Glutamatergic neuron (in vitro differentiated cells): ENCODE data around the gene RRH. TPM values are rescaled to one million over a fixed set of nuclear protein-coding genes. Genes with fewer than 3 reads are reported as not detected.

Experiments used
- DNase-seq: peaks from one replicate; pipeline ENCODE4 v3.0.0; 2022
- H3K27ac Mint-ChIP-seq: one replicate; pipeline ENCODE4 v1.8.0; 2020; ENCODE audit warnings: mild to moderate bottlenecking, mixed read lengths, inconsistent platforms; ENCODE audit not compliant: unreplicated experiment
- H3K27me3 Mint-ChIP-seq: one replicate; pipeline ENCODE4 v1.8.0; 2020; ENCODE audit warnings: mild to moderate bottlenecking, moderate library complexity, mixed read lengths, inconsistent platforms; ENCODE audit not compliant: unreplicated experiment
- H3K36me3 Mint-ChIP-seq: one replicate; pipeline ENCODE4 v1.8.0; 2020; ENCODE audit warnings: mild to moderate bottlenecking, mixed read lengths, inconsistent platforms; ENCODE audit not compliant: unreplicated experiment
- H3K4me1 Mint-ChIP-seq: one replicate; pipeline ENCODE4 v1.8.0; 2020; ENCODE audit warnings: mild to moderate bottlenecking, low read depth, mixed read lengths, inconsistent platforms; ENCODE audit not compliant: unreplicated experiment
- H3K4me3 Mint-ChIP-seq: one replicate; pipeline ENCODE4 v1.8.0; 2020; ENCODE audit warnings: mild to moderate bottlenecking, mixed read lengths, inconsistent platforms; ENCODE audit not compliant: unreplicated experiment
- H3K9me3 Mint-ChIP-seq: one replicate; pipeline ENCODE4 v1.8.0; 2020; ENCODE audit warnings: mild to moderate bottlenecking, moderate library complexity, mixed read lengths, inconsistent platforms; ENCODE audit not compliant: unreplicated experiment
- total RNA-seq: library from RNA; stranded (reverse); fragmentation: NEBNext Ultra II Directional; extraction: Animal tissue kit (Norgen Biotek cat#: 25700); gene quantifications from one replicate; pipeline ENCODE4 v1.2.1, GENCODE V29; 2021; ENCODE audit not compliant: unreplicated experiment
- TF ChIP-seq, protein P1 (sequence below): fragments of 200-600 bp; sonication (generic); IDR thresholded peaks from one replicate; pipeline ENCODE4 v1.5.0; 2021; ENCODE audit not compliant: partially characterized antibody, unreplicated experiment

Gene RRH
- total RNA-seq, 1 donor from 2014 or later = 0.29 TPM

DNA sequence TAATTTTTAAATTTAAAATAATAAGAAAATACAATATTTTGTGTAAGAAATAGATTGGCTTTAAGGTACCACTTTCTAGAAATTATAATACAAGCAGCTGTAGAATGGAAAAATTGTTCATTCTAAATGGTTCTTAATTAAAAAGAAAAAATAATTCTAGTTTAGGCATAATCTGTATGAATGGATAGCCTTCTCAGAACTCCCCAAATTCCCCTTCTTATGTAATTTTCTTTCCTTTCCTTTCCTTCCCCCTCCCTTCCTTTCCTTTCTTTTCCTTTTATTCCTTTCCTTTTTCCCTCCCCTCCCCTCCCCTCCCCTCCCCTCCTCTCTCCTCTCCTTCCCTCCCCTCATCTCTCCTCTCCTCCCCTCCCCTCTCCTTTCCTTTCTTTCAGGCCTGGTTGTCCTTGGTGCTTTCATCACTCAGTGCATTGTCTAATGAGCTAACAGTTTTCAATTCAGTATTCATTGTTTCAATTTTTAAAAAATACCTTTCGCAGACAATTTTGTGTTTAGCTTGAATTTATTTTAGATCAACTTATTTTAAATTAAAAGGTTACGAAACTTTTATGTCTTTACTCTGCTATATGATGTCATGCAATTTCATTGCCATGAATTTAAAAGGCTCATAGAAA is 49.0 kb downstream of the RRH start:
- no peak overlapping the region for H3K4me3 Mint-ChIP-seq
- no peak overlapping the region for H3K27ac Mint-ChIP-seq
- no peak for DNase-seq
- no peaks in the 10 kb centered on the region for H3K4me1 Mint-ChIP-seq
- H3K27me3 Mint-ChIP-seq = no peaks in the 10 kb centered on the region
- peaks cover 4% of the 10 kb centered on the region for H3K9me3 Mint-ChIP-seq
- H3K36me3 Mint-ChIP-seq = no peaks in the 10 kb centered on the region
- TF ChIP-seq, protein P1, sequence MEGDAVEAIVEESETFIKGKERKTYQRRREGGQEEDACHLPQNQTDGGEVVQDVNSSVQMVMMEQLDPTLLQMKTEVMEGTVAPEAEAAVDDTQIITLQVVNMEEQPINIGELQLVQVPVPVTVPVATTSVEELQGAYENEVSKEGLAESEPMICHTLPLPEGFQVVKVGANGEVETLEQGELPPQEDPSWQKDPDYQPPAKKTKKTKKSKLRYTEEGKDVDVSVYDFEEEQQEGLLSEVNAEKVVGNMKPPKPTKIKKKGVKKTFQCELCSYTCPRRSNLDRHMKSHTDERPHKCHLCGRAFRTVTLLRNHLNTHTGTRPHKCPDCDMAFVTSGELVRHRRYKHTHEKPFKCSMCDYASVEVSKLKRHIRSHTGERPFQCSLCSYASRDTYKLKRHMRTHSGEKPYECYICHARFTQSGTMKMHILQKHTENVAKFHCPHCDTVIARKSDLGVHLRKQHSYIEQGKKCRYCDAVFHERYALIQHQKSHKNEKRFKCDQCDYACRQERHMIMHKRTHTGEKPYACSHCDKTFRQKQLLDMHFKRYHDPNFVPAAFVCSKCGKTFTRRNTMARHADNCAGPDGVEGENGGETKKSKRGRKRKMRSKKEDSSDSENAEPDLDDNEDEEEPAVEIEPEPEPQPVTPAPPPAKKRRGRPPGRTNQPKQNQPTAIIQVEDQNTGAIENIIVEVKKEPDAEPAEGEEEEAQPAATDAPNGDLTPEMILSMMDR = no peak

DNA sequence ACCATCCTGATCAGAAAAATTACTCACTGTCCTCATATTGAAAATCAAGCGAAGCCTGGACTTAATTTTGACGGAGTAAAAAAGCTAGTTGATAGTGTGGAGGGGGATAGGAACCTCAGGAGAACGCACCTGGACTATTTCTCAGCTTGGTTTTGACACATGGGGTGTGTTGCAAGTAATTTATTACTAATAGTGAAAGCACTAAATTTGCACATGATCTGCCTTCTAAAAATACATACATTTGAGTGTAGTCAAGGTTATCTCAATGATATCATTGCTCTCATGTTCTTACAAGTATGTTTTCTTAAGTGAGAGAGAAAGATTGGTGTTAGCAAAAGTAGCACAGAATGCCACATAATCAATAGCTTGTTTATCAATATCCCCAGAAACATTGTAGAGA is 49.6 kb downstream of the RRH start:
- DNase-seq = no peak
- H3K27ac Mint-ChIP-seq = no peak overlapping the region
- H3K36me3 Mint-ChIP-seq = no peaks in the 10 kb centered on the region
- no peaks in the 10 kb centered on the region for H3K27me3 Mint-ChIP-seq
- H3K4me3 Mint-ChIP-seq = no peak overlapping the region
- H3K9me3 Mint-ChIP-seq = peaks cover 4% of the 10 kb centered on the region
- H3K4me1 Mint-ChIP-seq = no peaks in the 10 kb centered on the region
- TF ChIP-seq, protein P1 = no peak

DNA sequence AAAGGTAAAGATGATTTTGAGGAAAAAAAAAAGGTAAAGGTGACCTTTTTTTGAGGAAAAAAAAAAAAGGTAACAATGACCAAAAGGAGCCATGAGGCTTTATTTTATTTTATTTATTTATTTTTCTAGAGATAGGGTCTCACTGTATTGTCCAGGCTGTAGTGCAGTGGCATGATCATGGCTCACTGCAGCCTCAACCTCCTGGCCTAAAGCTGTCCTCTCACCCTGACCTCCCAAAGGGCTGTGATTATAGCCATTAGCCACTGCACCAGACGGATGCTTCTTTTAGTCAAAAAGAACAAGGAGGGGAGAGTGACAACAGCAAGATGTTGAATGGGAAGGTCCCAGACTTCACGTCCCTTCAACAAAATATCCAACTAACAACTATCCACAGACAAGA is 50.6 kb downstream of the RRH start:
- Mint-ChIP-seq H3K9me3 (peaks cover 2% of the 10 kb centered on the region), H3K27ac (no peak overlapping the region), H3K4me3 (no peak overlapping the region), H3K27me3 (no peaks in the 10 kb centered on the region), H3K36me3 (no peaks in the 10 kb centered on the region), H3K4me1 (no peaks in the 10 kb centered on the region)
- TF ChIP-seq, protein P1 = no peak
- DNase-seq = no peak

DNA sequence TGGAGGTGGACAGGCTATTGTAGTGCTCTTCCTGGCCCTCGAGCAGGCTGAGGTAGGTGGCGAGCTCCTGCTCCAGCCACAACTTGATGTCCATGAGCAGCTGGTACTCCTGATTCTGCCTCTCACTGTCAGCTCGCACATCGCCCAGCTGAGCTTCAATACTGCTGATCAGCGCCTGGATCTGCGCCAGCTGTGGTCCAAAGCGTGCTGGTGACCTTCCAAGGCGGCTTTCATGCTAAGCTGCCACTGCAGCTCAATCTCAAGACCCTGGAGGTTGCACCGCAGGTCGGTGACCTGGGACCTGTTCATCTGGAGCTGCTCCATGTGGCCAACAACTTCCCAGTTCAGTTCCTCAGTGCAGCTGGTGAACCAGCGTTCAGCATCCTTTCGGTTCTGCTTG is 51.3 kb downstream of the RRH start:
- Mint-ChIP-seq H3K36me3 (no peaks in the 10 kb centered on the region), H3K27ac (no peak overlapping the region), H3K4me3 (no peak overlapping the region), H3K4me1 (no peaks in the 10 kb centered on the region), H3K9me3 (peaks cover 2% of the 10 kb centered on the region), H3K27me3 (no peaks in the 10 kb centered on the region)
- no peak for DNase-seq
- TF ChIP-seq, protein P1 = no peak

DNA sequence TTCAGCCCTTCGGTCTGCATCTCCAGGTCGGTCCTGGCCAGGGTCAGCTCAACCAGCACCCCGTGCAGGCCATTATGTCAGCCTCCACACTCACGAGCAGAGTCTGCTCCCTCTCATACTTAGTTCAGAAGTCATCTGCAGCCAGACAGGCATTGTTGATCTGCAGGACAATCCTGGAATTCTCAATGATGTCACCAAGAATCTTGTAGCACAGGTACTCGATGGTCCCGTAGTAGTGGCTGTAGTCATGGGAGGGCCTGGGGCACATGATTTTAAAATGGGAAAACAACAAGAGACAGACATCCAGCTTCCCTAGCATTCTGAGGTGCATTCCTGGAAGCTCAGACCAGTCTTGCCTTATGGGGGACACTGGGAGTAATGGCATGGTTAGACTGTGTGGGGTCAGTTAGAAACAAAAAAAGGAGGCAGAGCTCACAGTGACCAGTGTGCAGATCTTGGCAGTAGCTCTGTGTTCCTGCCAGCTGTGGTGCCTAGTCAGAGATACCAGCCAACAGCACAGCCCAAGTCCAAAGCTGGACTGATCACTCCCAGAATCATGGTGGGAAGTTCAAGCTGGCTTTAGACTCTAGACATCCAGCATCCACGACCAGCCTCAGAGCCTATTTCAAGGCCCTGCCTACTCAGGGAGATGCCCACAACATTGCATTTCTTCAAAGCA is 52.0 kb downstream of the RRH start:
- Mint-ChIP-seq H3K36me3 (no peaks in the 10 kb centered on the region), H3K4me1 (no peaks in the 10 kb centered on the region), H3K27me3 (no peaks in the 10 kb centered on the region), H3K4me3 (no peak overlapping the region), H3K9me3 (peaks cover 2% of the 10 kb centered on the region), H3K27ac (no peak overlapping the region)
- no peak for DNase-seq
- TF ChIP-seq, protein P1 = no peak
